HG03439 (cell line): ENCODE measurements around the gene CD59.
"Not testable (repeated sequence)": the region's sequence is repeated elsewhere in the genome, so short reads cannot be mapped to it uniquely, and the experiment has no call there.

Source experiments
- ATAC-seq: cut with Tn5 transposase; IDR thresholded peaks from one replicate; pipeline ENCODE4 v1.9.1; 2021; ENCODE audit warnings: mild to moderate bottlenecking, moderate library complexity; ENCODE audit not compliant: unreplicated experiment

The CD59 gene

DNA sequence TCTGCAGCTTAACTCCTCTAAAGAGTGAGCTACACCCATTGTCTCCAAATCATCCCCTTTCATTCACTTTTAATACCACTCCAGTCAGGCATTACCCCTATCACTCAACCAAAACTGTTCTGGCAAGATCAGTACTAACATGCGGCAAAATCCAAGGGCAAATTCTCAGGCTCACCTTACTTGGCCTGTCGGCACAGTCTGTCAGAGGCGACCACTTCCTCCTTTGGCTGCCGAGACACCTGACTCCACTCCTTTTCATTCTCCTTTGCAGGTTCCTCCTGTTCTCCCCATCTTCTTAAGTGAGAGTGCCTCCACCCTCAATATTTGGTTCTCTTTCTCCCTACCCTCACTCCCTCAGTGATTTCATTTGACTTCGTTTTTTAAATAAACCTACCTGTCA is 39.8 kb downstream of the CD59 start:
- no peak for ATAC-seq

DNA sequence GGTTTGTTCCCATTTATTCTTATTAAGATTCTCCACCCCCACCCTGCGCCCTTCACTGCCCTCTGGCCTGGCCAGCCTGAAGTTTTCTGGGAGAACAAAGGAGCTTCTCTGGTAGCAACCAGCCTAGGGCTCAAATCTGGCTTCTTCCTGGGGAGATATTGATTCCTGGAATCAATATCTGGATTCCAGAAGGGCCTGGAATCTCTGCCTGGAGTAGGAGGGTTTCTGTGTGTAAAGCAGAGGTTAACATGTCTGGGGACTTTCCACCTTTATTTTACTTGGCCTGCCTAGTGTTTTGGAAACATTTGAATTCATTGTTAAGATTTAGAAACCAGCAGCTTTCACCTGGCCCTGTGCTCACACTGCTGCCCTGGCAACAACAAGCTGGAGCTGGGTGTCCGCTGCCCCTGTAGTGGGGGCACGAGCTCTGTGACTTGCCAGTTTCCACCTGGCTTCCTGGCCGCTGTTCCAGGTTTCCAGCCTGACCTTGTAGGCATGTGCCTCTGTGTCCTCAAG is 41.1 kb downstream of the CD59 start:
- no peak for ATAC-seq

- ATAC-seq = no peak
Observed at GRCh38 chr11:33694346-33695050, 41.7 kb downstream of the CD59 start.

DNA sequence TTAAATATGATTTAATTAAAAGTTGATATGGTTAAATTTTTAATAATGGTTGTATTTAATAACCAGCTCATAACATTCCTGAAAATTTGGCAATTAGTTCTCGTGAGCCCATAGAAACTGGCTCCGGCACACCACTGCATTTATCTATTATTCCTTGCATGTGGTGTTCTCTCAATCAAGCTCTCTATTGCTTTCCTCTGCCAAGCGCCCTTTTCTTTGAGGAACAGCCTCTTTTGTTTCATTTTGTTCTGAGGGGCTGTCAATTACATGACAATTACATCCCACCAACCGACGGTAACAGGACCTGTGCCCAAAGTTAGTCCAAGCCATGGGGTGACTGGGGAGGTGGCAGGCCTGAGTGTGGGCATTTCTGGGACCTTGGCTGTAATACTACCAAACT is 43.7 kb downstream of the CD59 start:
- no peak for ATAC-seq

DNA sequence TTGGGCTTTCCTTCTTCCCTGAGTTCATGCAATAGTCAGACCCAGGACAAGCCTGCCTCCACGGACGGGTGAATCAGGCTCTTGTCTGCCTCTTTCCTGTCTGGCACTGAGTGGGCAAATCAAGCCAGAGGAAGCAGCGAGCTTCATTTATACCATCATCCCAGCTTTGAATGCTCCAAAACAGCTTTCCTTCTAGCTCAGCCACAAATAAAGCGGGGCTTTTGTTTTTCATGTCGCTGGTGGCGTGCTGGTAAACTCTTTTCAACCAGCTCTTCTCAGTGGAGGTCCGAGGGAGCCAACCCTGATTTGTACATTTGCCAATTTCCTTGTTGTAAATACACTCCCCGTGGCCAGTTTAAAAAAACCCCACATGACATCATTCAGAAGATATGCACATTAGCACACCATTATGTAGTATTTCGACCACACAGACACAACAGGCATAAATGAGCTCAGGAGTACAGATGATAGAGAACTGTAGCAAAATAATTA is 44.2 kb downstream of the CD59 start:
- no peak for ATAC-seq

- ATAC-seq = no peak
Observed at GRCh38 chr11:33691066-33691864, 45.0 kb downstream of the CD59 start.

DNA sequence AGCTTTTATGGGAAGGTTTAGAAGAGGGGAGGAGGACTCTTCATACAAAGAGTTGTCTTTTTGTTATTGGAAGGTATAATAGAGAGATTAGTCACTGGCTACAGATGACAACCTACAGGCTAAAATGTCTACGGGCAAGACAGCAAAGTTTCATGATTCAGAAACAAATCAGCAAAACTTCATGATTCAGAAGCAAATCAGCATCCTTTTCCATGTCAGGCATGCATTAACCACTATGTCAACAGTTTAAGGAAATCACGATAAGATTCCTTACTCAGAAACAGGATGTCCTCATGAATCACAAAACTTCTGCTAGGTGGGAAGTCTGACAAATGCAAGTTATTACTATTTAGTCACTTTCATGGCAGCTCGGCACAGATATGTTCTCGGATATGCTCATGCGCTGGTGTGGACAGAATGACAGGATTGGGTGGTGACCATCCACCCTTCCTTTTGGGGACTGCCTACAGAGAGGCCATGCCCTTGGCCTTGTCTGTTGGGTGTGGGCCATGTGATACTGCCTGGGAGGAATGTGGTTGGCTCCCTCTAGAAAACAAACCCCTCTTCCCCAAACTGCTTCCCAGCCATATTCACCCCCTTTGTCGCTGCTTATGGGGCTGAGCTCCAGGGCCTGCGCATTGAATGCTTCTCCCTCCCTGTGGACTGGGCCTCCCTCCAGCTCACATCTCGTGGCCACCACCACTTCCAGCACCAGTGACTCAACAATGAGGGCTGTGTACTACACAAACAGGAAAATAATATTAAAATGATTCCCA is 45.7 kb downstream of the CD59 start:
- no peak for ATAC-seq

DNA sequence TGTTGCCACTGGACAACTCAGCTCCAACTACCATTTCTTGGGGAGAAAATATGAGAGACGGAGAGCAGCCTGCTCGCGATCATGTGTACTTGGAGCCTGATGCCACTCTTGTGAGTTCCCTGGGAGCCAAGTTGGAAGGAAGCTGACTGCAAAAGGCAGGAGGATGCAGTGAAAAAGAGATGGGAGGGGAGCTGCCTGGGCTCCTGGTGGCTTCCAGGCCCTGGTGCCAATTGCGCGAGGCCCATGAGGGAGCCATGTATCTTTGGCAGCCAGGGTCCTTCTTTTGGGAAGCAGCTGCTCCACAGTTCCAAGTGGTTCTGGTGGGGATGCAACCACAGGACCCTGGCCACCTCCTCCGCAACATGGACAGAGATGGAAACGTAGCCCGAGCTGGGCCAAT is 46.7 kb downstream of the CD59 start:
- ATAC-seq = no peak

GRCh38 chr11:33689085-33689484 is 47.1 kb downstream of the CD59 start:
- ATAC-seq = no peak

DNA sequence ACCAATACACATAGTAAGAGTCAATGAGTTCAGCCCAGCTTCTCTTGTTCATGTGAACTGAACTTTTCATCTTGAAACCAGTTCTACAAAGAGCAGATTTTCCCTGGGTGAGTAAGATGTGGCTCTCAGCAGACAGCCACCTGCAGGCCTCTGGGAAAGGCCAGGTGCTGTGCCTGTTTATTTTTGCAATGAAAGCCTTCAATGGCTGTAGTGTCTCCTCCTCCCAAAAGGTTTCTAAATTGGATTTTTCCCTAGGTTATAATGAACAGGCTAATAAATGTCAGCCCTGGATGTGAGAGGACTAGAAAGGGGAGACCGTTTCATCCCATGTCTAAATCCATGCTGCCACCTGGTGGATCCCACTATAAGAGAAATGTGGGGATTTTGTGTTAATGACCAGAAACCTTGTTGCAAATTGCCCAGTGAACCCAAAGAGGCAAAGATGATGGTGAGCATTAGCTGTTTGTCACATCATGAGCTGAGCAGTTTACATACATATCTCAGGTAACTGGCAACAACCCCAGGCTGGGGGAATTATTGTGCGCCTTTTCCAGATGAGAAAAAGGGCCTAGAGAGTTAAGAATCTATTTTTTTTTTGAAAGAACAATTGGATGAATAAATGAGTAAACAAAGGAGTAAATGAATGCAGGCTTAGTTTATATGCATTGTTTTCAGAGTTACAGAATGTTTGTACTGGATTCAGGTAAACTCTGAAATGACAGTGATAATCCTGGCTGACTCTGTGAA is 48.3 kb downstream of the CD59 start:
- no peak for ATAC-seq

DNA sequence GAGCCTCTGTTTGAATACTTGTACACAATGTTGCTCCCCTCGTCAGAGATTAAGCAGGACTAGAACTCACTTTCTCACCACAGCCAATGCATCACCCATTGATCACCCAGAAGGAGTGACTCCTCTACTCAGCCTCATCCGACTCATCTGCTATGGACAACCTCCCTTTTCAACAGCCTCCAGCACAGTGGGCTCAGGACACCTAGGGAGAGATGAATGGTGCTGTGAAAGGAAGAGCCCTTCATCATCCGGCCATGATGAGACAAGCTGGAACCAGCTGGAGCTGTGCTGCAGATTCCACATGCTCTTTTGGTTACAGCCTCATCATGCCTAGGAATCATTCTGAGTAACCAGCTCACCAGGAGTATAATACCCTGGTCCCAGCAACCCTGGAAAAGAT is 51.1 kb downstream of the CD59 start:
- no peak for ATAC-seq

GRCh38 chr11:33684003-33684706 is 52.1 kb downstream of the CD59 start:
- ATAC-seq = no peak

- no peak for ATAC-seq
Observed at GRCh38 chr11:33682446-33682845, 53.8 kb downstream of the CD59 start.

- ATAC-seq = no peak
Observed at GRCh38 chr11:33682019-33682418, 54.2 kb downstream of the CD59 start.

DNA sequence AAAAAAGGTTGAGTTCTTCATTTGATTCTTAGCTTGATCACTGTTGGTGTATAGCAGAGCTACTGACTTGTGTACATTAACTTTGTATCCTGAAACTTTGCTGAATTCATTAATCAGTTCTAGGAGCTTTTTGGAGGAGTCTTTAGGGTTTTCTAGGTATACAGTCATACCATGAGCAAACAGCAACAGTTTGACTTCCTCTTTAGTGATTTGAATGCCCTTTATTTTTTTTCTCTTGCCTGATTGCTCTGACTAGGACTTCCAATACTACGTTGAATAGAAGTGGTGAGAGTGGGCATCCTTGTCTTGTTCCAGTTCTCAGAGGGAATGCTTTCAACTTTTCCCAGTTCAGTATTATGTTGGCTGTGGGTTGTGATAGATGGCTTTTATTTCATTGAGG is 57.6 kb downstream of the CD59 start:
- not testable (repeated sequence) for ATAC-seq

GRCh38 chr11:33674035-33674814 is 62.0 kb downstream of the CD59 start:
- no peak for ATAC-seq

DNA sequence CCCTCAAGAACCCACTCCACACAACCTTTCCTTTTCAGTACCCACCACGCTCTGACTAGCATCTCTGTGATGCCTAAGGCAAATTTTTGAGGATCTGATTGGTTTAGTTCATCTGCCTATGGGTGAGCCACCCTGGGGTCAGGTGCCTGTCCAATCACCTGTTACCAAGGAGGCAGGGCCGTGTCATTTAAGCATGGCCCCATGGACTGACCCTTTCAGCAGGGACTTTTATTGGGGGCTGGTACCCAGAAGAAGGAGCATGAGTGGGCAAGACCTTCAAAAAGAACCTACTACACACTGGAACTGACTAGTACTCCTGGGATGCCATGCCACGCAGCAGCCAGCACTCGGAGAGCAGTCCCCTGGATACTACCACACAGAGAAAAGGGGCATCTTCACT is 64.0 kb downstream of the CD59 start:
- no peak for ATAC-seq

- ATAC-seq = no peak
Observed at GRCh38 chr11:33670250-33671011, 65.8 kb downstream of the CD59 start.
